Measurements from ENCODE around the gene OR2T8. TPM values are rescaled to one million over a fixed set of nuclear protein-coding genes. Genes with fewer than 3 reads are reported as not detected.
"Not testable (repeated sequence)": the region's sequence is repeated elsewhere in the genome, so short reads cannot be mapped to it uniquely, and the experiment has no call there.

OR2T8 gene
- total RNA-seq, 2 experiments from 2014 or later, result not detected

GRCh38 chr1:247923941-247924340 is 3.9 kb downstream of the OR2T8 start:
- H3K27ac Mint-ChIP-seq, result no peak overlapping the region
- H3K36me3 Mint-ChIP-seq (ENCODE audit: low read depth), result no peaks in the 10 kb centered on the region
- no peak for DNase-seq
- H3K4me3 Mint-ChIP-seq, result no peak overlapping the region
- no peaks in the 10 kb centered on the region for H3K9me3 Mint-ChIP-seq
- no peaks in the 10 kb centered on the region for H3K27me3 Mint-ChIP-seq (ENCODE audit: low read depth)
- intact Hi-C loops (cut with micrococcal nuclease), result no loop called here
- CTCF ChIA-PET, result no interaction called here
- H3K4me1 Mint-ChIP-seq (ENCODE audit: low read depth), result no peaks in the 10 kb centered on the region

DNA sequence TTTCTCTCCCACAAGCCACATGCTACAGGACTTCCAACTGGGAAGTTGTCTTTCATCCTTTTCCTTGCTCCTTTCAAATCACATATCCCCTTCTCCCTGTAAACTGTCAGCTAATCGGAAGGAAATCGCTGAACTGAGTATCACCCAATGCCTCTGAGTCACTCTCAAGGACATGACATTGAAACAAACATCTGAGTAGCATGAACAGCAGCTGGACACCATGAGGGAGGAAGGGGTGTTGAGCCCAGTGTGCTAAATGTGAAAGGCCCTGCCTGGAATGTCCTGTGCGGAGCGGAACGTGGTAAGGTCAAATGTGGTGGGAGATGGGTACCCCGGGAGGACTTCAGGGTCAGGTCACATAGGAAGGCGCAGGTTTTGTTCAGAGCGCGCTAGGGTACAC is 4.8 kb downstream of the OR2T8 start, which contains the start of gene OR2AJ1:
TSS of gene OR2AJ1 (plus strand) at position 22 of the 400 bp plus-strand sequence. CDS start 8,880 bp downstream, outside the sequence.
- H3K9me3 Mint-ChIP-seq, result no peaks in the 10 kb centered on the region
- no peak for DNase-seq
- H3K4me3 Mint-ChIP-seq, result no peak within 1 kb of the TSS
- CTCF ChIA-PET, result no interaction called here
- no peak within 1 kb of the TSS for H3K27ac Mint-ChIP-seq
- intact Hi-C loops (cut with micrococcal nuclease), result no loop called here
- H3K27me3 Mint-ChIP-seq (ENCODE audit: low read depth), result no peaks in the 10 kb centered on the region
- no peaks in the 10 kb centered on the region for H3K4me1 Mint-ChIP-seq (ENCODE audit: low read depth)
- H3K36me3 Mint-ChIP-seq (ENCODE audit: low read depth), result no peaks in the 10 kb centered on the region

- Mint-ChIP-seq H3K27ac (no peak overlapping the region), H3K4me1 (ENCODE audit: low read depth) (no peaks in the 10 kb centered on the region), H3K9me3 (peaks cover 3% of the 10 kb centered on the region), H3K27me3 (ENCODE audit: low read depth) (peaks cover 4% of the 10 kb centered on the region), H3K36me3 (ENCODE audit: low read depth) (no peaks in the 10 kb centered on the region), H3K4me3 (no peak overlapping the region)
- no peak for DNase-seq
- intact Hi-C loops (cut with micrococcal nuclease), result no loop called here
- CTCF ChIA-PET, result no interaction called here
These were observed 13.9 kb downstream of the OR2T8 start for GRCh38 chr1:247933989-247934388.

DNA sequence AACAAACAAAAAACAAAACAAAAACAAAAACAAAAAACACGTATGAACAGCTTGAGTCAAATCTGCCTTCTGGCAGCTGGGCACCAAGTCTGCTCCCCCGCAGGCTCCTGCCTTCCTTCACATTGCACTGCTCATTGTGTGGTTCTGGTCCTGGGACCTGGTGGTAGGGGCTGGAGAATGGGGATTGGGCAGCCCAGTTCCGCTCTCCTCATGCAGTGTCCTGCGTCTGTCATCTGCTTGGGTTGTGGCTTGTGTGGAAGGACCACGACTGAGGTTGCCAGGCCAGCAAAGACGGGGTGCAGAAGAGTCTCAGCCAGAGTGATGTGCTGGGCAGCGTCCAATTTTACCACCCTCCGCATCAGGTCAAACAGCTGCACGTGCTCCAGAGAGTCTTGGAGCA is 15.7 kb downstream of the OR2T8 start:
- DNase-seq, result no peak
- peaks cover 4% of the 10 kb centered on the region for H3K27me3 Mint-ChIP-seq (ENCODE audit: low read depth)
- H3K9me3 Mint-ChIP-seq, result peaks cover 3% of the 10 kb centered on the region
- H3K36me3 Mint-ChIP-seq (ENCODE audit: low read depth), result no peaks in the 10 kb centered on the region
- CTCF ChIA-PET, result interaction anchor here (1.2 to 1.6 kb wide), 2 partner anchors 9 to 30 kb away, joined by 3 to 6 read pairs; no protein-coding TSS in a partner anchor
- intact Hi-C loops (cut with micrococcal nuclease), result loop anchor here (5.0 kb wide), 3 partner anchors 467 to 752 kb away; partner anchors contain the start of gene OR2T1
- no peak overlapping the region for H3K27ac Mint-ChIP-seq
- H3K4me3 Mint-ChIP-seq, result no peak overlapping the region
- no peaks in the 10 kb centered on the region for H3K4me1 Mint-ChIP-seq (ENCODE audit: low read depth)

- Mint-ChIP-seq H3K27ac (no peak overlapping the region), H3K4me3 (no peak overlapping the region), H3K27me3 (ENCODE audit: low read depth) (peaks cover 4% of the 10 kb centered on the region), H3K4me1 (ENCODE audit: low read depth) (no peaks in the 10 kb centered on the region), H3K9me3 (peaks cover 3% of the 10 kb centered on the region), H3K36me3 (ENCODE audit: low read depth) (no peaks in the 10 kb centered on the region)
- intact Hi-C loops (cut with micrococcal nuclease), result loop anchor here (5.0 kb wide), 3 partner anchors 466 to 751 kb away; partner anchors contain the start of gene OR2T1
- no peak for DNase-seq
- CTCF ChIA-PET, result interaction anchor here (0.6 to 1.6 kb wide), 6 partner anchors 9 to 757 kb away, joined by 3 to 6 read pairs (median 3); partner anchors contain the start of gene OR2T8
These were observed 16.4 kb downstream of the OR2T8 start for GRCh38 chr1:247936415-247936814.

- H3K27ac Mint-ChIP-seq, result peak overlapping the region; percentile 41
- peak overlapping the region; percentile 75 for H3K4me3 Mint-ChIP-seq
- intact Hi-C loops (cut with micrococcal nuclease), result loop anchor here (1.0 to 5.0 kb wide), 6 partner anchors 31 to 870 kb away; partner anchors contain the start of gene OR2T1
- peak; percentile 94 for DNase-seq
- not testable (repeated sequence) for H3K36me3 Mint-ChIP-seq (ENCODE audit: low read depth); H3K9me3 Mint-ChIP-seq; H3K4me1 Mint-ChIP-seq (ENCODE audit: low read depth); H3K27me3 Mint-ChIP-seq (ENCODE audit: low read depth)
- CTCF ChIA-PET, result interaction anchor here (0.7 to 1.6 kb wide), 3 partner anchors 10 to 525 kb away, joined by 3 to 6 read pairs (median 3); partner anchors contain the start of gene OR2T8
These were observed 17.1 kb downstream of the OR2T8 start for GRCh38 chr1:247936965-247937734.

GRCh38 chr1:247942624-247943023 is 22.6 kb downstream of the OR2T8 start:
- no peaks in the 10 kb centered on the region for H3K4me1 Mint-ChIP-seq (ENCODE audit: low read depth)
- no peak for DNase-seq
- H3K36me3 Mint-ChIP-seq (ENCODE audit: low read depth), result peaks cover 2% of the 10 kb centered on the region
- CTCF ChIA-PET, result no interaction called here
- H3K27ac Mint-ChIP-seq, result no peak overlapping the region
- intact Hi-C loops (cut with micrococcal nuclease), result no loop called here
- no peaks in the 10 kb centered on the region for H3K27me3 Mint-ChIP-seq (ENCODE audit: low read depth)
- no peak overlapping the region for H3K4me3 Mint-ChIP-seq
- no peaks in the 10 kb centered on the region for H3K9me3 Mint-ChIP-seq

DNA sequence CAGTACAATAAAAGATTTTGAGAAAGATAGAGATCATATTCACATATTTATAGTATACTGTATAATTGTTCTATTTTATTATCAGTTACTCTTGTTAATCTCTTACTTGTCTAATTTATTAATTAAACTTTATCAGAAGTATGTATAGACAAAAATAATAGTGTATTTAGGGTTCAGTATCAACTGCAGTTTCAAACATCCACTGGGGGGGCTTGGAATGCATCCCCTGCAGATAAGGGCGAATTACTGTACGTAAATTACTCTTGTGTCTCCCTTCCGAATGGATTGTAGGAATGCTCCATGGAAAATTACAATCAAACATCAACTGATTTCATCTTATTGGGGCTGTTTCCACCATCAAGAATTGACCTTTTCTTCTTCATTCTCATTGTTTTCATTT is 28.5 kb downstream of the OR2T8 start, which contains the start of gene OR2L8:
TSS of gene OR2L8 (plus strand) at position 301 of the 400 bp plus-strand sequence. CDS start at position 301, 0 bp downstream.
- H3K27ac Mint-ChIP-seq, result no peak within 1 kb of the TSS
- peaks cover 14% of the 10 kb centered on the region for H3K36me3 Mint-ChIP-seq (ENCODE audit: low read depth)
- CTCF ChIA-PET, result no interaction called here
- H3K4me3 Mint-ChIP-seq, result no peak within 1 kb of the TSS
- no peaks in the 10 kb centered on the region for H3K4me1 Mint-ChIP-seq (ENCODE audit: low read depth)
- H3K27me3 Mint-ChIP-seq (ENCODE audit: low read depth), result no peaks in the 10 kb centered on the region
- no peak for DNase-seq
- no peaks in the 10 kb centered on the region for H3K9me3 Mint-ChIP-seq
- intact Hi-C loops (cut with micrococcal nuclease), result no loop called here

DNA sequence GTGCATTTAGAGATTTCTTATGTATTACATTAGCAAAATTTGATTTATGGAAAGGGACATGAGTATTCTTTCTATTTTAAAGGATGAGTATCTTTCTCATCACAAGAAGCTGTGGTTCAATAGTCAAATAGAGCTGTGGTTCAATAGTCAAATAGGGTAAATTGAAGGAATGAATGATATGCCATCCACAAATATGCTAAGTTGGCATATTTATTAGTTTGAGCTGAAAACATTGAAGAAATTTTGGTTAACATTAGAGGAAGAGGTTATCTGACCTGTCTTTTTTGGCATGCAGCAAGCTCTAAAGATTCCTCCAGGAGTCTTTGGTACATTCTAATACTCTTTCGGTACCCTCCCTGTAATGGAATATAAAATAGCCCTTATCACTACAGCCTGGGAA is 33.4 kb downstream of the OR2T8 start:
- DNase-seq, result no peak
- CTCF ChIA-PET, result no interaction called here
- Mint-ChIP-seq H3K4me1 (ENCODE audit: low read depth) (no peaks in the 10 kb centered on the region), H3K27ac (no peak overlapping the region), H3K27me3 (ENCODE audit: low read depth) (no peaks in the 10 kb centered on the region), H3K9me3 (peaks cover 9% of the 10 kb centered on the region), H3K36me3 (ENCODE audit: low read depth) (peaks cover 15% of the 10 kb centered on the region), H3K4me3 (no peak overlapping the region)
- intact Hi-C loops (cut with micrococcal nuclease), result no loop called here

DNA sequence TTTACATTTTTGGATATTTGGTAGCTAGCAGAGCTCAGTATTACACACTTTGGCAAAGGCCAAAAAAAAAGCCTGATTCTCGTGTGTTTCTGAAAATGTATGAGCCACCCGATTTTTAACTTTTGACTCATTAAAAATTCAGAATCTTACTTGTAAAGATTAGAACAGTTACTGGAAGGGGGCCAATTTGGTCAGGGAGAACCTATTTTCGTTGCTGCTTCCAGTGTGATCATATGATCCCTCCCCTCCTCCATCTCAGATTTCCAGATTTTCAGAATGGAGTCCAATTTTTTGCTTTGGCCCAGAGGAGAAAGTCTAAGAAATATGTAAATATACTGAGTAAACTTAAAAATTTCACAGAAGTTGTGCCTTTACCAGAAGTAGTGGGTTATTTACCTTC is 41.7 kb downstream of the OR2T8 start:
- H3K4me1 Mint-ChIP-seq (ENCODE audit: low read depth), result peaks cover 8% of the 10 kb centered on the region
- CTCF ChIA-PET, result no interaction called here
- intact Hi-C loops (cut with micrococcal nuclease), result no loop called here

GRCh38 chr1:247962911-247963588 is 43.0 kb downstream of the OR2T8 start:
- Mint-ChIP-seq H3K4me1 (ENCODE audit: low read depth) (peaks cover 8% of the 10 kb centered on the region), H3K27me3 (ENCODE audit: low read depth) (no peaks in the 10 kb centered on the region), H3K4me3 (no peak overlapping the region), H3K9me3 (peaks cover 5% of the 10 kb centered on the region), H3K36me3 (ENCODE audit: low read depth) (peaks cover 11% of the 10 kb centered on the region), H3K27ac (no peak overlapping the region)
- DNase-seq, result no peak
- CTCF ChIA-PET, result no interaction called here
- intact Hi-C loops (cut with micrococcal nuclease), result no loop called here

More for the DNA sequence above, 41.7 kb downstream of the OR2T8 start:
- H3K4me3 Mint-ChIP-seq, result no peak overlapping the region
- peaks cover 10% of the 10 kb centered on the region for H3K36me3 Mint-ChIP-seq (ENCODE audit: low read depth)
- no peak for DNase-seq
- no peaks in the 10 kb centered on the region for H3K27me3 Mint-ChIP-seq (ENCODE audit: low read depth)
- H3K9me3 Mint-ChIP-seq, result peaks cover 11% of the 10 kb centered on the region
- H3K27ac Mint-ChIP-seq, result no peak overlapping the region

- Mint-ChIP-seq H3K9me3 (no peaks in the 10 kb centered on the region), H3K4me1 (ENCODE audit: low read depth) (peaks cover 8% of the 10 kb centered on the region), H3K4me3 (no peak within 1 kb of the TSS), H3K27me3 (ENCODE audit: low read depth) (no peaks in the 10 kb centered on the region), H3K36me3 (ENCODE audit: low read depth) (peaks cover 11% of the 10 kb centered on the region), H3K27ac (no peak within 1 kb of the TSS)
- CTCF ChIA-PET, result interaction anchor here (1.4 kb wide), 1 partner anchor 29 kb away, joined by 3 read pairs; no protein-coding TSS in a partner anchor
- intact Hi-C loops (cut with micrococcal nuclease), result no loop called here
- no peak for DNase-seq
These were observed 44.9 kb downstream of the OR2T8 start, which contains the start of gene OR2AK2 for GRCh38 chr1:247964933-247965332. Gene OR2AK2, plus strand, starts transcription at chr1:247965233. Its CDS starts 144 bp downstream, at chr1:247965377.

All from activated naive CD4-positive, alpha-beta T cell treated with anti-CD3 and anti-CD28 coated beads for 36 hours (primary cell).